Fibroblast of gingiva (primary cell): Measurements from ENCODE around the gene TNFRSF4.

Source experiments
- DNase-seq: peaks from one replicate; pipeline ENCODE4 v3.0.0-alpha.2; 2011; ENCODE audit warnings: low read depth

The TNFRSF4 gene

DNA sequence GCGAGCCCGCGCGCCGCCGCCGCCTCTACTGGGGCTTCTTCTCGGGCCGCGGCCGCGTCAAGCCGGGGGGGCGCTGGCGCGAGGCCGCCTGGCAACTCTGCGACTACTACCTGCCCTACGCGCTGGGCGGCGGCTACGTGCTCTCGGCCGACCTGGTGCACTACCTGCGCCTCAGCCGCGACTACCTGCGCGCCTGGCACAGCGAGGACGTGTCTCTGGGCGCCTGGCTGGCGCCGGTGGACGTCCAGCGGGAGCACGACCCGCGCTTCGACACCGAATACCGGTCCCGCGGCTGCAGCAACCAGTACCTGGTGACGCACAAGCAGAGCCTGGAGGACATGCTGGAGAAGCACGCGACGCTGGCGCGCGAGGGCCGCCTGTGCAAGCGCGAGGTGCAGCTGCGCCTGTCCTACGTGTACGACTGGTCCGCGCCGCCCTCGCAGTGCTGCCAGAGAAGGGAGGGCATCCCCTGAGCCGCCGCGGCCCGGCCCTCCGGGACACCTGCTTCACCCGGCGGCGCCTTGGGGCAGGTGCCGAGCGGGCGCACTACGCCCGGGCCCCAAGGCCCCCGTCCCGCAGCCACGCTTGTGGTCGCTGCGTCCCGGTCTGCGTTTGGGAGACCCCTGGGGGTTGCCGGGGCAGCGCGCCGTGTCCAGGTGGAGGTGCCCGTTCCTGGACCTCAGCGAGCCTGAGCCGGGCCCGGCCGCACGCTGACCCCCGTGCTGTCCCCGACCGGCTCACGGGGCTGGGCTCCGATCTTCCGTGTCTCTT, 19.0 kb upstream of the TNFRSF4 start:
- no peak for DNase-seq

DNA sequence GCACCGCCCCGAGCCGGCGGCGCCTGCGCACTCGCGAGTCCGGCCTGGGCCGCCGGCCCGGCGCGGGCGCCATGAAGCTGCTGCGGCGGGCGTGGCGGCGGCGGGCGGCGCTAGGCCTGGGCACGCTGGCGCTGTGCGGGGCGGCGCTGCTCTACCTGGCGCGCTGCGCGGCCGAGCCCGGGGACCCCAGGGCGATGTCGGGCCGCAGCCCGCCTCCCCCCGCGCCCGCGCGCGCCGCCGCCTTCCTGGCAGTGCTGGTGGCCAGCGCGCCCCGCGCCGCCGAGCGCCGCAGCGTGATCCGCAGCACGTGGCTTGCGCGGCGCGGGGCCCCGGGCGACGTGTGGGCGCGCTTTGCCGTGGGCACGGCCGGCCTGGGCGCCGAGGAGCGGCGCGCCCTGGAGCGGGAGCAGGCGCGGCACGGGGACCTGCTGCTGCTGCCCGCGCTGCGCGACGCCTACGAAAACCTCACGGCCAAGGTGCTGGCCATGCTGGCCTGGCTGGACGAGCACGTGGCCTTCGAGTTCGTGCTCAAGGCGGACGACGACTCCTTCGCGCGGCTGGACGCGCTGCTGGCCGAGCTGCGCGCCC, 18.3 kb upstream of the TNFRSF4 start, which contains the start of gene B3GALT6:
Gene B3GALT6 (plus strand): TSS at position 30 of the 588 bp plus-strand sequence. CDS start 42 bp downstream, at position 72.
- peak; percentile 16 for DNase-seq

- DNase-seq: peak; percentile 96
These were observed 17.7 kb upstream of the TNFRSF4 start, which contains the start of gene SDF4 for GRCh38 chr1:1231400-1232207. SDF4 (minus strand) TSS chr1:1232001; CDS start chr1:1228772, 3,229 bp downstream.

GRCh38 chr1:1230656-1231399, 16.9 kb upstream of the TNFRSF4 start:
- peak; percentile 72 for DNase-seq

GRCh38 chr1:1229770-1230169, 15.8 kb upstream of the TNFRSF4 start:
- DNase-seq: no peak

- DNase-seq: no peak
These were observed 14.8 kb upstream of the TNFRSF4 start for GRCh38 chr1:1228596-1229321.

- no peak for DNase-seq
These were observed 14.2 kb upstream of the TNFRSF4 start for GRCh38 chr1:1228187-1228586.

- DNase-seq: no peak
These were observed 13.4 kb upstream of the TNFRSF4 start for GRCh38 chr1:1227386-1227785.

DNA sequence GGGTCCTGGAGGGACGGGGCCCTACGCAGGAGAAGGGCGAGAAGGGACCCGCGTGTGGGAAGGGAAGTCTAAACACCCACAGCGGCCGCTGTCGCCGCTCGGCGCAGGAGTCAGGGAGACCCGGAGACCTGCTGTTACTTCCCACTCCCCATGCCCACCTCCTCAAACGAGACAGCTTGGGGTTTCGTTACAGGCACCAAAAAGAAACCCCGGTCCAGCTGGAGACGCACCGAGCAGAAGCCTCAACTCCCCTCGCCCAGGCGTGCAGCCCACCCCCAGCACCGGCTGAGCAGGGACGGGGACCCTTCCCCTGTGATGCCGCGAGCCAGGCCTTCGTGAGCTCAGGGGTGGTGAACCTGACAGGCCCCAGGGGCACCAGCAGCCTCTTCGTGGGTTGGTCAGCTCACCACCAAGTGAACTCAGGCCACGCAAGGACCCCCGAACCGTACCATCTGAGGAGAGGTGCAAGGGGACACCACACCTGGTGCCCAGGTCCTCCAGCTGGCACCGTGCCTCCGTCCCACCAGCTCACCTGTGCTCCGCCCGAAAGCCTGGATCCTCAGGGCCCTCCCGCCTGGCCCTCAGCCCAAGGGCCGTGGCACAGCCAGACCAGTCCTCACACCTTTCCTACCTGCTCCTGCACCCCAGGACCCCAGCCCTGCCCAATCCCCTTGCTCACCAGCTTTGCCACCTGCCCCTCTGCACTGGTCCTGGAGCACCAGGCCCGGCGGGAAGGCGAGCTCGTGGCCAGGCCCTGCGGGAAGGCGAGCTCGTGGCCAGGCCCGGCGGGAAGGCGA, 12.8 kb upstream of the TNFRSF4 start:
- no peak for DNase-seq

DNA sequence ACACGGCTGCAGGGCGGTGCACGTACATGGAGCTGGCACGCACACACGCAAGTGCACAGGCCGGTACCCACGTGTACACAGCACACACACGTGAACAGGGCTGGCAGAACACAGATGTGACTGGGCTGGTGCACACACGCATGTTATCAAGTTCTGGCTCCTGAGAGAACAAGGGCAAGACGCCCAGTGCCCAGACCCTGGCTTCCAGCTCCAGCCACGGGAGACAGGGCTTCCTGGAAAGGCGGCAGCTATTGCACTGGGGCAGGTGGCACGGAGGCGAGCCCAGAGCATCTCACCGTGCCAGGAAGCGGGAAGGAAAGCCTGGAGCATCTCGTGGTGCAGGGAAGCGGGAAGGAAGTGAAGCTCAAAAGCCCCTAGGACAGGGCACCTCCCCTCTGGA, 12.0 kb upstream of the TNFRSF4 start:
- no peak for DNase-seq

DNA sequence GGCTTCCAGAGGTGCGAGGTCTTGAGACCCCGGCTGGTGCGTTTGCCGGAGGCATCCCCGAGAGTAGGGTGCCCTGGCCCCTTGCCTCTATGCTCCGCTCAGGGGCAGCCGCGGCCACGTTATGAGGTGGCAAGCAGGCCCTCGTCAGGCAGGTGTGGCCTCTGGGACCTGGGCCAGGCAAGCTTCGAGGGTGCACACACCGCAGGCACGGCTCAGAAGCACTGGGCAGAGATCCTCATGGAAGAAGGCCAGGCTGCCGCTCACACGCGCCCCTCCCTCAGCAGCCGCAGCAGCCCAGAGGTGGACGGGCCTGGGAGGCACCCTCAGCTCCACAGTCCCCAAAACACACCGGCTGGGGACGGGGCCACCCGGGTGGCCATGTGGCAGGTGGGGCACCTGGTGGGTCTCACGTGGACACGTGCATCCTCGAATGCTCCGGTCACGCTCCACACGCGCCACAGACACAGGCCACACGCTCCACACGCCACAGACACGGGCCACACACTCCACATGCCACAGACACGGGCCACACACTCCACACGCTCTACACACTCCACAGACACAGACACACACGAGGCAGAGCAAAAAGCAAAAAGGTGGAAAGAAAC, 11.4 kb upstream of the TNFRSF4 start:
- DNase-seq: no peak

DNA sequence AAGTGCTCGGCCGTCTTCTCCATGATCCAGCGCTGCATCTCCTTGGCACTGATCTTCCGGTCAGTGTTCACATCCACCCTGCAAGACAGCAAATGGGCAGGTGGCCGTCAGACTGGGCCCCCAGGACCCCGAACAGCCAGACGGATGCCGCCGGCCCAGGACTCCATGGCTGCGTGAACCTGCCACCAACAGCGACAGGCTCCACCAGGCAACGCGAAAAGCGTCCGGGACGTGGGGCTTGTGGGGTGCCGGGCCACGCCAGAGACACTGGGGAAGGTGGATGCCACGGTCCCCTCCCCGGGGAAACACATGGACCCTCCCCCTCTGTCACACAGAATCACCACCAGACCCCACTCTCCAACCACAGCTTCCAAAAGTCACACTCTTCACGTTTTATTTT, 9.9 kb upstream of the TNFRSF4 start:
- DNase-seq: no peak

DNA sequence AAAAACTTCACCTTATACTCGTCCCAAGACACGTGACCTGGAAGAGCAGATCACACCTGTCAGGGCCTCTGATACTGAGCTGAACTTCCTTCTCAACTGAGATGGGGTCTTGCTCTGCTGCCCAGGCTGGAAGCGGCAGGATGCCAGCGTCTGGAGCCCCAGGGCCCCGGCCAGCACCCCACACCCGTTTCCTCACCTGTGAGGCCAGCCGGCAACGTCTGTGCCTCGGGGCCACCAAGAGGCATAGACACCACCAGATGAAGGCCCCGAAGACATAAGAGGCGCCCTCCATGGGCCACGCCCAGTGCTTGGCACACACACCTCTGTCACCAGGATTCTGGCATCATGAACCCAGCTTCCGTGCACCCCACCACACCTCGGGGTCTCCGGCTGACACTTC, 9.4 kb upstream of the TNFRSF4 start:
- no peak for DNase-seq

DNA sequence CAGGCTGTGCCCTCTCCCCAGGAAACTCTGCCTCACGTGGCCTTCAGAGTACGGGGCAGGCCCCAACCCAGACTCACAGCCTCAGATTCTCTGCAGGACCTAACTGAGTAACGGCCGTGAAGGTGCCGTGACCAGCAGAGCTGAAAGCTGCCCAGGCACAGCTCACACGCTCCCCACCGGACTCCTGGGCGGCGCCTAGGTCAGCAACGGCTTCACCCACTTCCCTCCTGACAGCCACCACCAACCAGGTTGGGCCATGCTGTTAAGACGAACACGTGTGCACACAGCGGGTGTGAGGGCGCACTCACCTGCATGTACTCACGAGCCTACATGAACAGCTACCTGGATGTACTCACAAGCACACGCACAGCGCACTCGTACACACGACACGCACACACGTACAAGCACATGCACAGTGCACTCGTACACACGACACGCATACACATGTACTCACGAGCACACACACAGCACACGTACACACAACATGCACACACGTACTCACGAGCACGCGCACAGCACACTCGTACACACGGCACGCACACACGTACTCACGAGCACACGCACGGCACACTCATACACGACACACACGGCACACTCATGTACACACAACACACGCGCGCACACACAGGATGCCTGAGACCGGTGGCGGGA, 8.7 kb upstream of the TNFRSF4 start:
- DNase-seq: peak; percentile 10

GRCh38 chr1:1221887-1222574, 8.1 kb upstream of the TNFRSF4 start:
- DNase-seq: no peak

DNA sequence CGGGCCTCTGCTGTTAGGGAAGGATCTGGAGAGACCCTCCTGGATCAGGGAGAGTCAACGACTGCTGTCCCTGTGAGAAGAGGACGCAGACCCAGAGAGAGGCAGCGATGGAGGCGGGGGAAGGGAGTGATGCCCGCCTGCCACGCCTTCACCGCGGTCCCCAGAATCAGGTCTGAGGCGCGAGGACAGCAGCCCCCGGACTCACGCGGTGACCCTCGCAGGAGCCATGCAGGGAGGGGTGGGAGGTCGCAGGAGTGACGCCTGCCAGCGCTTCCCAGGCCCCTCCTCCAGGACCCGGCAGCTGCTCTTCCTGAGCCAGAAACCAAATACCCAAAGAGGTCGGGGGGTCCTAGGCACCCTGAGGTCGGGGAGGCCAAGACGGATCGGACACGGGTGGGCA, 6.2 kb upstream of the TNFRSF4 start:
- DNase-seq: no peak

- DNase-seq: no peak
These were observed 5.4 kb upstream of the TNFRSF4 start for GRCh38 chr1:1219341-1219740.

- DNase-seq: no peak
These were observed 4.7 kb upstream of the TNFRSF4 start for GRCh38 chr1:1218524-1219200.
